ENCODE measurements around the gene CDHR3.

The CDHR3 gene

GRCh38 chr7:106054156-106054910 lies 91.3 kb downstream of the CDHR3 start:
- no peak for DNase-seq

- no peak for DNase-seq
Observed at GRCh38 chr7:106054971-106055532, 92.0 kb downstream of the CDHR3 start.

DNA sequence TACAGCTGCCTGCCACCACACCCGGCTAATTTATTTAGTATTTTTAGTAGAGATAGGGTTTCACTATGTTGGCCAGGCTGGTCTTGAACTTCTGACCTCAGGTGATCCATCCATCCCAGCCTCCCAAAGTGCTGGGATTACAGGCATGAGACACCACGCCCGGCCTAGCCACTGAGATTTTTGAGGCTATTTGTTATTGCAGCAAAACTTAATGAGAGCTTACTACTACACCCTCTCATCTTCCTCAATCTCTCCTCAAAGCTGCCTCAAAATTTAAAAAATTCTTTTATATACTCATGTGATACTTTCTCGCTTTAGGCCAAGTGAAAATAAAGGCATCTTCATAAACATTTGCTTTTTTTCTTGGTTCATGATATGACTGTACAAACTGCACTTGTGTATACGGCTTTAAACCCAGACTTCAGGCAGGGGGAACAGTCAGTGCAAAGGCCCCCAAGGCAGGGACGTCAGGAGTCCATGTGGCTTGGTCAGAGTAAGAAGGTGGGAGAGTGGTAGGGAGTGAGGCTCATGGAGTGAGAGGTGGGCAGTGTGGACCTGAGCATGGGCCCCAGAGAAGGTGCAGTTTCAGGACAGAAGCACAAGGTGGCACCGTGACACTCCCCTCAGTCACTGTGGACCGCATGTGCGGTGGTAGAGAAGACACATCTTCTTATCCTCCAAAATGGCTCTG lies 93.6 kb downstream of the CDHR3 start:
- DNase-seq = peak; percentile 80

DNA sequence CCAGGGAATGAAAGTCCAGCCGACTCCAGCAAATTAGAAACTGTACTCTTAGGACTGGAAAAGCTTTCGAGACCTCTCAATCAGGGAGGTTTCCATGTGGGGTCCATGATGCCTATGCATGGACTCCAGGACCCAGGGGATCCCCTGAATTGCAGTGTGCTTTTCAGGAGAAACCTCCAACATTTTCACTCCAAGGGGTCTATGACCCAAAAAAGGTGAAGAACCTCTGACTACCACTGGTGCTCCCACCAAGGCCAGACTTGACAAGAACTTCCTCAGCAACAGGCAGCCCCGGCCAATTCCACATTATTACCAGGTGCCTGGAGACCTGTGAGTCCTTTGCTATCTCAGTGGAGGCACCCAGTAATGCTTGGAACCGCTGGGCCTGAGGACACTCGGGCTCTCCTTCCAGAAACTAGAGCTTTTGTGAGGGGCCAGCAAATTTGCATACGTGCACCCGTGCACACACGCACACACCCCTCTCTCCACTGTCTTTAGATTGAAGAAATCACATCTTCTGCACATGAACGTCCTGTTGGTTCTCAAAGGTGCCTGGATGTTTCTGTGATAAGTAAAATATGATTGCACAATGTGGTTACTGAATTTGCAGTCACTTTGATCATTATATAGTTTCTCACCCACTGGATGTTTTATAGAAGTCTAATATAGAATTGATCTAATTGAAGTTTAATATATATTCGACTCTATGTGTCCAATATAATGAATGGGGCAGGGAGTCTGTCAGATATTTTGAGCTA lies 94.3 kb downstream of the CDHR3 start:
- no peak for DNase-seq

GRCh38 chr7:106057962-106058927 lies 95.2 kb downstream of the CDHR3 start:
- no peak for DNase-seq

DNA sequence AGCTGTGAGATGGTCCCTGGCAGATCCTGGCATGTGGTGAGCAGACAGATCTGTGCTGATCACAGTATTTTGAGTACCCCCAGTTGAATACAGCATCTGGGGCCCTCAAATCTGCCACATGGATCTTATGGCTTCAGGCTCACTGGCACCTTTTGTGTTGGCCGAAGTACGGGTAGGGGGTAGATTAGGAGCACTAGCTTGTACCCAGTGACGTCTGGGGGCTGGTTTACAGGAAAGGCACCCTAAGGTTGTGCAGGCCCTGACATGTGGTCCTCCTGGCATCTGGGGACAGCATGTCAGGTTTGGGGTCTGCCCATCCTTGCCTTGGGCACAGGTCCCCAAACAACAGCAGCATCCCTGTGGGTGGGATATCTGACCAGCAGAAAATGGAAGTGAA lies 95.9 kb downstream of the CDHR3 start:
- no peak for DNase-seq

DNA sequence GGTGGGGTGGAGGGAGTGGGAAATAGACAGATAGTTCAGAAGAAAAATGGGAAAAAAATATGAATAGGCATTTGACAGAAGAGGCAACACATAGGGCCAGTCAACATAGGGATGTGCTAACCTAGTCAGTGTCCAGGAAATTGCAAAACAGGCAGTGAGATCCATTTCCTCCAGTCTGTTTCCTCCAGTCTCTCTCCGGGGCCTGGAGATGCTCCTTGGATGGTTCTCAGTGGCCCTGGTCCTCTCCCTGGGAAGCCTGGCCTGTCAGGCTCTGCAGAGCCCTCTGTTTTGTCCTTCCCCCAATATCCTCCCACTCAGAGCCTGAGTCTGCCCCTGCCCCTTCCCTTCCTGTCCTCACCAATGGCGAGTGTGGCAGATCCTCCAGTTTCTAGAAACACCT lies 96.5 kb downstream of the CDHR3 start:
- no peak for DNase-seq

DNA sequence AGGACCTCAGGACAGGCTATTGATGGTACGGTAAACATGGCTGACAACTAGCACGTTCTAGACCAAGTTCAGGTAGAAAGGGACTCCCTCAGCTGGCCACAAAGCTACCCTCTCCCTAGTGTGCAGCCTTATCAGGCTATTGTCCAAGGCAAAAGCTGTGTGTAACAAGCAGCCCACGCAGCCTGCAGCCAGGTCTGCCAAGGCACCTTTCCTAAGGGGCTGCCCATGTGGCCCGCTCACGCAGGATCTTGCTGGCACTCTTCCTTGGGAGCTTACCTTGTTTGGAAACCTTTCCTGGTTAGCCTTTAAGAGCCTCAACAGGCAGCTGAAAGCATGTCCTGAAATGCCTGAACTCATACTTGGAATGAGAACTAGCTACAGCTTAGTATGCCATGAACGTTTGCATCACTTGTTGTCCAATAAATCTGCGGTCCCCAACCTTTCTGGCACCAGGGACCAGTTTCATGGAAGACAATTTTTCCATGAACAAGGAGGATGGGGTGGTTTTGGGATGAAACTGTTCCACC lies 97.4 kb downstream of the CDHR3 start:
- no peak for DNase-seq

DNA sequence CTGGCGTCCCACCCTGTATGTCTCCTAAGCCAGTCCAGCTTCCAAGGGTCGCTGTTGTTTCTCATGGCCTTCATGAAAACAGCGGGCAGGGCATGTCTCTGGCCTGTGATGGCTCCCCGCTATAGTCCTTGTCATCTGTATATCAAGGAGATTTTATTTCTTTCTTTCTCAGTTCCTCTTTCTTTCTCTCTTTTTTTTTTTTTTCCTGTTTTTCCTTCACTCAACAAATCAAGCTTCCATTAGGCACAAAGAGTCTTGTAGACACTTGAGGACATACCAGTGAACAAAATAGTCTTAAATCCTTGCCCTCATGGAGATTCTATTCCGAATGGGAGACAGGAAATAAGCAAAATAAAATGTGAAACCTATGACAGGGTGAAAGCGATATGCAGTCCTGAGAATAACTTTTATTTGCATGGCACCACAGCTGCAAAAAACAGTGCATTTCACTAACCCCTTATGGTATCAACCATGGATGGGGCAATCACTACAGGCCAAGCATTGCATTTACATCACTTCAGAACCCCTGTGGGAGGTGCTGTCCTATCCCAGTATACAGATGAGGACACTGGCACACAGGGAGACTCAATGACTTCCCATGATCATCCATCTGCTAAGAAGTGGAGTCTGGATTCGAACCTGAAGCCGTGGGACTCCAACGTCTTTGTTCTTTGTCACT lies 98.4 kb downstream of the CDHR3 start:
- no peak for DNase-seq

- DNase-seq = no peak
Observed at GRCh38 chr7:106062006-106062405, 98.9 kb downstream of the CDHR3 start.

DNA sequence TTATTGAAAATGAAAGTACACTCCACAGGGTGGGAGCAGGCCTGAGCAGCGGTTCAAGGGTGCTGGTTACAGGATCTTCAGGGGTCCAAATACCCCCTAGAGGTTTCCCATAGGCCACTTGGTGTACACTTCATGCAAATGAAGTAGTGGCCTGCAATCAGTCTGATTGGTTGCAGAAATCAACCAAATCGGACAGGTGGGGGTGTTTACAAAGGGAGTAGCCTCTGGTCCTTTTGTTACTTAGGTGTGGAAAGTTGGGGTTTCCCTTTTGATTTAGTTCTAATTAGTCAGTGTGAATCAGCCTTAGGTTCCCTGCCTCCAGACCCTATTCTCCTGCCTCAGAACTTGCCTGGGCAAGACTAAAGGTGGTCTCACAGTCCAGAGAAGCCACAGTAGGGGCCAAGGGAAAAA lies 99.5 kb downstream of the CDHR3 start:
- peak; percentile 18 for DNase-seq

GRCh38 chr7:106063024-106063423 lies 100.0 kb downstream of the CDHR3 start:
- peak; percentile 19 for DNase-seq

GRCh38 chr7:106063692-106064091 lies 100.6 kb downstream of the CDHR3 start:
- no peak for DNase-seq

DNA sequence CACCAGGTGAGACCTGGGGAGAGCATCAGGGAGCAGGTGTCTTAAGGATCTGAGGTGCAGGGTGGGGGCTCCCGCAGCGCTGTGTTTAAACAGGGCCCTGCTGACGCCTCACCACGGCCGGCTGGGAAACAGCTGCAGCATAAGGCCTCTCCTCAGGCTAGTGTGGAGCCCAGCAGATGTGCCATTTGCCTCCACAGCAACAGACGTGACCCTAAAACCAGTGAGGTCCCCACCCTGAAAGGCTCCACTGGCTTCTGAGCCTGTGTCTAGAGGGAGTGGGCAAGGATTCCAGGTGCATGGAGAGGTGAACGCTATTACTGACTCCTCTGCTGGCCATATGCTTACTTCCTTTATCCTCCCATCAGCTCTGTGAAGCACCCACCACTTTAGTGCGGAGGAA lies 101.3 kb downstream of the CDHR3 start:
- DNase-seq = peak; percentile 95

DNA sequence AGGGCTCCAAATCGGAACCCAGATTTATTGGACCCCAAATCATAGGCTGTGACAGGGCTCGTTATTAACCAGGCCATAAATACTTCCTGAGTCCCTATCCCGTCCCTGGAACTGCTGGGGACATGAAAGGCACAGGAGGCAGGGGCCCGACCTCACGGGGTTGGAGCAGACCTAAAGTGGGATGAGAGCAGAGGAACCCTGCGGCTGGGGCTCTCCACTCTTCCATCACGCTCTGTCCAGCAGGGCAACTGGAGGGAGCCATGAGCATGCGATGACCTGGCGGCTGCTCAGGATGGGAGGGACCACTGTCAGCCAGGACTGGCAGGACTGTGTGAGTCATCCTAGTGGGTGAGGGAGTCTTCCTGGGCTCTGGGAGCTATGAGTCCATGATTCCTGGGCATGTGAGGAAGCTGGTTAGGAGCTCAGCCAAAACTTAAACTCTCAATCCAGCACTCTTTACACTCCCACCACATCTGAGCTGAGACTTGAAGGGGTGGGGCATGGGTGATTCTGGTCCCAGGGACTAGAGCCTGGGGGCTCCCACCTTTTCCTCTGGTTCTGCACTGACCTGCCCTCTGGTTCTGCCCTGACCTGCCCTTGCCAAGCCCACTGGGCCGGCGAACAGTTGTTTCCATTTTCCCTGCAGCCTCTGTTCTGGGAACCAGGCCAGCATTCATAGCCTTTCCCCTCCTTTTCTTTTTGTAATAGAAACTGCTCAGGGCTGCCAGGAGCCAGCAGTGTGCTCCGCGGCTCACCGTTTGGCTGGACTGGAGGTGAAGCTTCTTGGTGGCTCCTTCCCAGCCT lies 101.9 kb downstream of the CDHR3 start:
- DNase-seq = peak; percentile 74

GRCh38 chr7:106065575-106066500 lies 102.8 kb downstream of the CDHR3 start:
- peak; percentile 26 for DNase-seq

- no peak for DNase-seq
Observed at GRCh38 chr7:106067678-106068077, 104.6 kb downstream of the CDHR3 start.

- no peak for DNase-seq
Observed at GRCh38 chr7:106068538-106068961, 105.5 kb downstream of the CDHR3 start.

DNA sequence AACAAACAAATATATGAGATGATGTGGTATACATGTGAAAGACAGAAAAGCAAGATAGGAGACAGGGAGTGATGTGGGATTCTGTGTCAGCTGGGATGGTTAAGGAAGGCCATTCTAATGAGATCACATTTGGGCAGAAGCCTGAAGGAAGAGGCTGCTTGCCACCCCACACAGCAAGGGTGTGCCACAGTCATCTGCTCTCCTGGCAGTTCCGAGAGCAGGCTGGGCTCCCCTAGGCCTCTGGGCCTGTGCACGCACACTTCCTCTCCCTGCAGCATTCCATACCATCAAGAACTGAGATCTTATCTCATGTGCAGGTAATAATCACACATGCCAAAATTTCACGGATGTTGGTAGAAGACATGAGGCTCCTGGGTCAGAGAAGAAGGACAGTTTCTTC lies 105.9 kb downstream of the CDHR3 start:
- no peak for DNase-seq
